Measurements from ENCODE around the gene MESP2.

The MESP2 gene, protein sequence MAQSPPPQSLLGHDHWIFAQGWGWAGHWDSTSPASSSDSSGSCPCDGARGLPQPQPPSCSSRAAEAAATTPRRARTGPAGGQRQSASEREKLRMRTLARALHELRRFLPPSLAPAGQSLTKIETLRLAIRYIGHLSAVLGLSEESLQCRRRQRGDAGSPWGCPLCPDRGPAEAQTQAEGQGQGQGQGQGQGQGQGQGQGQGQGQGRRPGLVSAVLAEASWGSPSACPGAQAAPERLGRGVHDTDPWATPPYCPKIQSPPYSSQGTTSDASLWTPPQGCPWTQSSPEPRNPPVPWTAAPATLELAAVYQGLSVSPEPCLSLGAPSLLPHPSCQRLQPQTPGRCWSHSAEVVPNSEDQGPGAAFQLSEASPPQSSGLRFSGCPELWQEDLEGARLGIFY

DNA sequence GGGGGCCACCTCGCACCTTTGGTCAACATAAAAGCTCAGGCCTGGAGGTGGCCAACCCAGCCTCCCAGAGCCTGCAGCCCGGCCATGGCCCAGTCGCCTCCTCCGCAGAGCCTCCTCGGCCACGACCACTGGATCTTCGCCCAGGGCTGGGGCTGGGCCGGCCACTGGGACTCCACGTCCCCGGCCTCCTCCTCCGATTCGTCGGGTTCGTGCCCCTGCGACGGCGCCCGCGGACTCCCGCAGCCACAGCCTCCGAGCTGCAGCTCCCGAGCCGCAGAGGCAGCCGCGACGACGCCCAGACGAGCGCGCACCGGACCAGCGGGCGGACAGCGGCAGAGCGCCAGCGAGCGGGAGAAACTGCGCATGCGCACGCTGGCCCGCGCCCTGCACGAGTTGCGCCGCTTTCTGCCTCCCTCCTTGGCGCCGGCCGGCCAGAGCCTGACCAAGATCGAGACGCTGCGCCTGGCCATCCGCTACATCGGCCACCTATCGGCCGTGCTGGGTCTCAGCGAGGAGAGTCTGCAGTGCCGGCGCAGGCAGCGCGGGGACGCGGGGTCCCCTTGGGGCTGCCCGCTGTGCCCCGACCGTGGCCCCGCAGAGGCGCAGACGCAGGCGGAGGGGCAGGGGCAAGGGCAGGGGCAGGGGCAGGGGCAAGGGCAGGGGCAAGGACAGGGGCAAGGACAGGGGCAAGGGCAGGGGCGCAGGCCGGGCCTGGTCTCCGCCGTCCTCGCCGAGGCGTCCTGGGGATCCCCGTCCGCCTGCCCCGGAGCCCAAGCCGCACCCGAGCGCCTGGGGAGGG is at the start of gene MESP2:
TSS of gene MESP2 (plus strand) at position 59 of the 799 bp plus-strand sequence. CDS start at position 85, 26 bp downstream.
- no peak for DNase-seq

DNA sequence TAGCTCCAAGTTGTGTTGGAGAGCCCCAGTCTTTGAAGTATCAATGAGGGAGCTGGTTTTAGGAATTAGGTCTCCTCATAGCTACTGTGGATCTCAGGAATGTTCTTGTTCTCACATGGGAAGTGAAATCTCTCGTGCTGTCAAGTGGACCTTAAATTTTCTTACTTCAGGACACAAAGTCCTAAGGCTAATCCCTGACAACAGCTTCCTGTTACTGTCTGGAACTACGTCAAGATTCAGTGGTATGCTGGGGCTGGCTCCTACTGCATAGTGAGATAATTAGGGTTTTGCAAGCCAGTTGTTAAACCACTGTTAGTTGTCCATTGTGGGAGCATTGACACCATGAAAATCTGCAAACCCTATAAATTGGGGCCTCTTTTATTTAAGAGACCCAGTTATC is 47.9 kb upstream of the MESP2 start:
- DNase-seq, result no peak

DNA sequence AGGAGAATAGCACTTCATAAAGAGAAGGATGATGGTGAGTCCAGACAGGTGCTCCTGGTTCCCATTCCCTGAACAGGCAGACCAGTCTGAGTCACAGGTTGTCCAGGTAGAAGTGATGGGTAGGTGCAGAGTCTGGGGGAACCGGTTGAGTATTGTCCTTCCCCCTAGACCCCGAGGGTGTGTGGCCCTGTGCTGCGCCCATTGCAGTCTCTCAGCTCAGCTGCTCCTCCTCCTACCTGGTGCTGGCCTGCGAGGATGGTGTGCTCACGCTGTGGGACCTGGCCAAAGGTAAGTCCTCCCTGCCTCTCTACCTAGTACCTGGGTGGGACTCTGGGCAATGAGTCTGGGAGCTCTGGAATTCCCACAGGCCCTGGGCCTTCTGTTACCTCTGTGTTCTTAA is 44.9 kb upstream of the MESP2 start:
- no peak for DNase-seq

DNA sequence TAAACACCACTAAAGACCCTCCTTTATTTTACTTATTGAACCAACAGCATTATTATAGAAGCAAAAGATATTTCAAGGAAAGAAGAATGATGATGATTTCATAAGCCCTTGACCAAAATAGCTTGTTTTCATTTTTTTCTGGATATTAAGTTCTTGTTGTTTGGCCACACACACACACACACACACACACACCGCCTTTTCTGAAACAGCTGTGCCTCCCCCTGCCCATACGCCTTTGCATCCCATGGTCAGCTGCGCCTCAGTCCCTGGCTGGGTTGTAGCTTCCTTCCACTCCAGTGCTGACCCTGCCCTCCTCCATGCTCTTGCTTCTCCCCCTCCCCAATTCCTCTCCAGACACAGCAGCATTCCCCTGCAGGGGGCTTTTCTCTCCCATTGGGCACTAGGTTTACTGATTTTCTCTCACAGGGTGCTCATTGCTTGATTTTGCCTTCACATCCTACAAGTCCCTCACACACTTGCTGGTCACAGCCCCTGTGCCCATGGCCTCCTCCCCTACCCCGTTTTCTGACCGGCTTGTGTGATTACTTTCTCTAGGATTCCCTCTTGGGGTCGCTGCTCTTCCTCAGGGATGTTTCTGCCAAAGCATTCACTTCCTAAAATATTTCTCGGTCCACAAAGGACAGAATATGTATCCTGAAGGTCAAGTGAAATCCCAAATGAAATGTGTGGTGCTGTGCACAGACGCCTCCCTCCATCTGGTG is 43.5 kb upstream of the MESP2 start:
- DNase-seq, result no peak

DNA sequence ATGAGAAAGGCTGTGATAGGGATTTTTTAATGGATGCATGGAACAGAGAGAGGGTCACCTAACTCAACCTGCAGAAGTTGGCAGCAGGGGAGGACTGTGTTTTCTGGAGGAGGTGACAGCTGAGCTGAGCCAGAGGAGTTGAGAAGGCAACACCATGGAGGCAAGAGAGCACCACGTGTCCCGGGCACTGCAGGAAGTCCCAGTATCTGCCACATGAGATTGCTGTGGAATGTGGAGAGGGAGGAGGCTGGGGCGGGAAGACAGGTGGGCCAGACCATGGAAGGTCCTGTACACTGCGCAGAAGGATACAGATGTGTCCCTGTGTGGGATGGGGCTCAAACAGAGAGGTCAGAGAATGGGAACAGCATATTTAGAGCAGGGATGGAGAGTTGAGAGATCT is 40.4 kb upstream of the MESP2 start:
- DNase-seq, result no peak

DNA sequence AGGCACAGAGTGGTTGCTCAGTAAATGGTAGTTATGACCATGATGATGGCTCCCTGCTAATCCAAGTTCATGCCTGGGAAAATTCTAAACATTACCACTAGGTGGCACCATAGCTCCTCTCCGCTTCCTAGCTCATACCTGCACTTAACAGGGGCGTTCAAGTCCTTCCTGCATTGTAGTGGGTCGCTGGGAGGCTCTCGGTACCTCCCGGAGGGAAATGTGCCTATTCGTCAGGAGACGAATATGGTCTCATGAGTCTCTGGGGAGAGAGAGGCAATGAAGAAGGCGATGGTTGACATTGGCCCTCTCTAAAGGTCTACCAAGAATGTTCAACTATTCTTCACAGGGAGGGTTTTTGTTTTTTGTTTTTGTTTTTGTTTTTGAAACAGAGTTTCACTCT is 36.0 kb upstream of the MESP2 start:
- peak; percentile 30 for DNase-seq

DNA sequence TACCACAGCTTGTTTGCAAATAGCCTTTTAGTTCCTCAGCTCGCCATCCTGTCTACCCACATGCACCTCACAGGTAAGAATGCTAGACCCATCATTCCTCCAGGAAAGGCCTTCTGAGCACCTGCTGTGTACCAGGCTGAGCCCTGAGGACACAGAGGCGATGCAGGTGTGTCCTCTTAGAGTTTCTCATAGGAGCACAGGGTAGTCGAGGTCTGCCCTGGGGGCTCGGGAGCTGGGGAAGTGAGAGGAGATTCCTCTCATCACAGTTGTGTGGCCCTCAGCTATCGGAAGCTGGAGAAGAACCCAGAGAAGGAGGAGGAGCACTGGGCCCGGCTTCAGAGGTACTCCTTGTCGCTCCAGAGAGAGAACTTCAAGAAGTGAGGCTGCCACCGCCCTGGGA is 33.1 kb upstream of the MESP2 start:
- DNase-seq, result no peak

DNA sequence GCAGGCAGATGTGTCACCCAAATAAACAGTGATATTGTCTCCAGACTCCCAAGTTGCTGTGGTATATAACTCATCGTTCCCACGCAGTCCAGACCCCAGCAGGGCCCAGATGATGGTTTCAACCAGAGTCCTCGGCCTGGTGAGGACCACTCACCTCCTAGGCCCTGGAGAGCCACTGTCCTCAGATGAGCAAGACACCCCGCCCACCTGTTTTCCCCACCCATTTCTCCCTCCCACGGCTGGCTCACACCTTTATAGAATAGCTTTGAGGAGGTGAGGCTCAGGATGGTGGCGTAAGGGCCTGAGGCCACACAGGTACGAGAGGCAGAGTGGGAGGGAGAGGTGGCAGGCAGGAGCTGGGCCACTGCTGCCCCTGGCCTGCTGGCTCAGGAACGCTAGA is 32.5 kb upstream of the MESP2 start:
- DNase-seq, result no peak

DNA sequence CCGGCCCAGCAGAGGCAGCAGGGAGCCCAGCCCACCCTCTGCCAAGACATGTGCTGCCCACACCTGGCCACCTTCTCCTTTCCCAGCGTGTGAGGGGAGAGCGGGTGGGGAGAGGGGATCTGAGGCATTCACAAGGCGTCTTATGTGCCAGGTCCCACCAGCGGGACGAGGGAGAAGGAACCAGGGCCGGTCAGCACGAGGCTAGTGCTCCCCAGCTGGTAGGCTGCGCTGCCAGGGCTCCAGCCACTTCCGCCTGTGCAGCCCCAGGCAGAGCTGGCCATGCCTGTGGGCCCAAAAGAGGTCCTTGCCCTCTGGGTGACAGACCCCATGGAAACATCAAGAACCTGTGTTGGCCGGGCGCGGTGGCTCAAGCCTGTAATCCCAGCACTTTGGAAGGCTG is 31.0 kb upstream of the MESP2 start:
- DNase-seq, result no peak

DNA sequence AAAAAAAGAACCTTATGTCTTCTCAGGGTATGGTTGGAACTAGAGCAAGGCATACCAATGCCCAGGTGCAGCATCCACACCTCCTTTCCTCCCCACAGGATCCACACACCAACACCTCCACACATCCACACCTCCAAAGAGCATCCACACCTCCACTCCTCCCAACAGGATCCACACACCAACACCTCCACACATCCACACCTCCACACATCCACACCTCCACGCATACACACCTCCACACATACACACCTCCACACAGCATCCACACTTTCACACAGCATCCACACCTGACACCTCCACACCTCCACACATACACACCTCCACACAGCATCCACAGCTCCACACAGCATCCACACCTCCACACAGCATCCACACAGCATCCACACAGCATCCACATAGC is 30.4 kb upstream of the MESP2 start:
- no peak for DNase-seq

DNA sequence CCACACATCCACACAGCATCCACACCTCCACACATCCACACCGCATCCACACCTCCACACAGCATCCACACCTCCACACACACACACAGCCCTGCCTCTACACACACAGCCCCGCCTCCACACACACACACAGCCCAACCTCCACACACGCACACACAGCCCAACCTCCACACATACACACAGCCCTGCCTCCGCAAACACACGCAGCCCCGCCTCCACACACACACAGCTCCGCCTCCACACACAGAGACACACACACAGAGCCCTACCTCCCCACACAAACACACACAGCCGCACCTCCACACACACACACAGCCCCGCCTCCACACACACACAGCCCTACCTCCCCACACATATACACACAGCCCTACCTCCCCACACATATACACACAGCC is 29.7 kb upstream of the MESP2 start:
- DNase-seq, result no peak

DNA sequence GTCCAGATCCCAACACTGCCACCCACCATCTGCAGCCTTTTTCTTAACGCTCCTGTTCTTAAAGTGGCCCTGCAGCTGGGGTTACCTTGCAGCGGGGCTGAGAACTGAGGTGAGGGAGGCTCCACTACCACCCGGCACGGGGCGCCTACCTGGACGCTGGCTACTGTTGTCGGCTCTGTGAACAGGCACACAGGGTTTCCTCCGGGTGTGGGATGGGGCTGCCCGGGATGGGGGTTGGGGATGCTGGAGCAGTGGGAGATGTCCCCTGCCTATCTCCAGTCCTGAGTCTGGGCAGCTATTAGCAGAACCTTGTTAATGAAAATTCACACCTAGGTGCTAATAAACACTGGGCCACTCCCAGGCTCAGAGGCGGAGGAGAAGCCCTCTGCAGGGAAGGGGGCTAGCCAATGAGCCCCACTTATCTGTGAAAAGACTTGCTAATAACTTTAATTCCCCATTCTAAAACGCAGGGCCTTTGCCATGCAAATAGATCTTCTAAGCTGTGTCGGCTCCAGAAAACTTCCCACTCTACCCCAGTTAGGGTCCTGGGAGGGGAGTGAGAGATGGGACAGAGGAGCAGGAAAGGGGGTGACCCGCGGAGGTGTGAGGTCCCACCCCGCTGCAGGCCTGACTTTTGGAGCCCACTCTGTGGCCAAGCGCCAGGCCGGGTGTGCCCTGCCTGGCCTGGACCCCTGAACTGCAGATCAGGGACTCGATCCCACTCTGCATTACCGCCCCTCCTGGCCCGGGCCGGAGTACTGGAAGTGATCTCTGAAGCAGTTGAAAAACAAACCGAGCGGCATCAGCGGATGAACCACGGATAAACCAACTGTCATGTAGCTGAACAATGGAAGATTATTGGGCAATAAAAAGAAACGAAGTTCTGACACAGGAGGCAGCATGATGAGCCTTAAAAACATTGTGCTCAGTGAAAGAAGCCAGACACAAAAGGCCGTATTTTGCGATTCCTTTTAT is 28.1 kb upstream of the MESP2 start:
- DNase-seq, result no peak

DNA sequence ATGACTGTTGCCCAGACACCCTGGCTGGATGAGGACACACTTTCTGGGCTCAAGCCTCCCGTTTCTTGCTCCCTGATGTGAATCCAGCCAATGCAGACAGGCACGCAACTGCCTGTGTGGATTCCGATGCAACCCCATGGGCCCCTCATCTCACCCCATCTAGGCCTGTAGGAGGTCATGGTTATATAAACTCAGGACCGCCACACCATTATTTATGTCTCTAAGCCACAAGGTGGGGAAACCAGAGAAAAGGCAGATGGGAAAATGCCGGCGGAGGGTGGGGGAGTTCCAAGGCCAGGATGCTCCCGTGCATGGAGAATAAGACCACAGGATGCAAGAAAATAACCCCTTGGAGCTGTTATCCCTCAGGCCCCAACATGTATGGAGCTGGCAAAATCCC is 27.1 kb upstream of the MESP2 start:
- DNase-seq, result no peak

DNA sequence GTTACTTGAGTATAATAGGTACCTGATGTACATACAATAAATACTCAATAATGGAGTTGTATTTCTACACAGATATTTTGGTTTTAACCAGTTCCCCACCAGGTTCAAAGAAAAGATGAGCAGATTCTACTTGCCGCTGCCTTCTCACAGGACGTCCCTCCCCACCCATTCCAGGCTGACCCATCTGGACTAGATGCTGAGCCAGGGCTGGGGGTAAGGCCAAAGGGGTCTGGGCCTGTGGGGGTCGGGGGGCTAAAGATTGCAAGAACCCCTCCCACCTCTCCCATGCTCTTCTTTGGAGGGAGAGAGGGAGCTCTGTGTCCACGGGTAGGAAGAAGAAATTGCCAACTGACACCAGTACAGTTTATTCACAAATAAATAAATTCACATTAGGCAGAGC is 26.6 kb upstream of the MESP2 start:
- DNase-seq, result no peak

DNA sequence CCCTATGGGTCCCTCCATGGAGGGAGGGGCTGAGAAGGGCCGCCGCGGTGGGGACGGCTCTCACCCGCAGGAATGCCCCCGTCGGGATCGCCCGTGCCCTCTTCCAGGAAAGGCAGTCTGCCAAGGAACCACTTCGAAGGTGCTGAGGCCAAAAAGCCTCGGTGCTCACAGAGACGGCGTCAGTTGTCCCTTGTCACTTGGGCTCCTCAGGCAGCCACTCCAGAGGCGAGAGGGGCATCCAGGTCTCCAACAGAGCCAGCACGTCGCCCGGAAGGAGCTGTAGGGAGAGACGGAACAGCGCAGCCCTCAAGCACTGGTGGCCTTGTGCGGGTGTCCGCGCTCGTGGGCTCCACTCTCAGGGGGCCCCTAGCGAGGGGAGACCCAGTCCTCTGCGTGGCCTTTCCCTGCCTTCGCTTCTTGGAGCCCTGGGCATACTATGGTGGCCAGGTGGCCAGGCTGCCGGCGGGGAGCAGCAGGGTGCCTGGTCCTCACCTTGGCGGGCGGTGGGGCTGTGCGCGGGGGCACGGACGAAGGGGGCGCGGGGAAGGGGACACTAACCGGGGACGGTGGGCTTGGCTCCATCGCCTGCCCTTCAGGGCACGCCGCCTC is 26.1 kb upstream of the MESP2 start:
- DNase-seq, result peak; percentile 12

DNA sequence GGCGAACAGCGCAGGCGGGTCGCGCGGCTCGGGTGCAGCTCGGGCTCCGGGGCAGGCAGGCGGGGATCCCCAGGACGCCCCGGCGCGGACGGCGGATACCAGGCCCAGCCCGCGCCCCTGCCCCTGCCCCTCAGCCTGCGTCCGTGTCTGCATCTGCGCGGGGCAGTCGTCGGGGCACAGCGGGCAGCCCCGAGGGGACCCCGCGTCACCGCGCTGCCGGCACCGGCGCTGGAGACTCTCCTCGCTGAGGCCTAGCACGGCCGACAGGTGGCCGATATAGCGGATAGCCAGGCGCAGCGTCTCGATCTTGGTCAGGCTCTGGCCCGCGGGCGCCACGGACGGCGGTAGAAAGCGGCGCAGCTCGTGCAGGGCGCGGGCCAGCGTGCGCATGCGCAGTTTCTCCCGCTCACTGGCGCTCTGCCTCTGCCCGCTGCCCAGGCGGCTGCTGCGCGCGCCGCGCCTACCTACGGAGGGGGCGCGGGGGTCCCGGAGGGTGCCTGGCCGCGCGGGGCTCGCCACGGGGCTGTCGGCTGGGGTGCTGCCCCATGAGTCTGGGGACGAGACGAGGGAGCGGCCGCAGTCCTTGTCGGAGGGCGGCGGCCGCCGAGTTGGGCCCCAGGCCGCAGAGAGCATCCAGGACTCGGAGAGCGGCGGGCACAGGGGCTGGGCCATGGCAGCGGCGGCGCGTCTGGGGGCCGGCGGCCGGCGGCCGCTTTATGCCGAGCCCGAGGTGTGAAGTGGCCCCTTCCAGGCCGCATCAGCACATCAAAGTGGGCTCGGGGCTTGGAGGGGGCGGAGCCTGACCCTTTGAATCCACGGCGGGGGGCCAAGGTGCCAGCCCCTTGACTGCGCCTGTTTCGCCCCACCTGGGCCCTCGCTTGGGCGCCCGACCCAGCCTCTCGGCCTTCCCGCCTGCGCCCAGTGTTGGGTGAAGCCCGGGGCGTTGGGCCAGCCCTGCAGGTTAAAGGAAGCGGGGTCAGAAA is 25.3 kb upstream of the MESP2 start, which contains the start of gene MESP1:
TSS of gene MESP1 (minus strand) at position 690 of the 983 bp plus-strand sequence. CDS start at position 672, 18 bp downstream.
- DNase-seq, result peak; percentile 36

DNA sequence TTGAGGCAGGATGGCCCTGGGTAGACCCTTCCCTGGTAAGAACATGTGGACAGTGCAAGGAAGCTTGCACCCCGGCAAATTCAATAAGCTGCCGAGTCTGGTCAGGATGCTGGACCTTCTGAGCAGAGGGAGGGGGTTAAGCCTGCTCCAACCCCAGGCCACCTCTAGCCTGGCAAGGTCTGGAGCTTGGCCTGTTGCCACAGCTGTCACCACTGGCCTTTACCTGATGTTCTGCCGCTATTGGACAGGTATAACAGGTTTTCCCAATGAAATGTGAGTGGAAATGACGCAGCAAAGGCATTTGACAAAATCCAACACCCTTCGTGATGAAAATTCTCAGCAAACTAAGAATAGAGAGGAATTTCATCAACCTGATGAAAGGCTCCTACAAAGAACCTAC is 24.4 kb upstream of the MESP2 start:
- no peak for DNase-seq

DNA sequence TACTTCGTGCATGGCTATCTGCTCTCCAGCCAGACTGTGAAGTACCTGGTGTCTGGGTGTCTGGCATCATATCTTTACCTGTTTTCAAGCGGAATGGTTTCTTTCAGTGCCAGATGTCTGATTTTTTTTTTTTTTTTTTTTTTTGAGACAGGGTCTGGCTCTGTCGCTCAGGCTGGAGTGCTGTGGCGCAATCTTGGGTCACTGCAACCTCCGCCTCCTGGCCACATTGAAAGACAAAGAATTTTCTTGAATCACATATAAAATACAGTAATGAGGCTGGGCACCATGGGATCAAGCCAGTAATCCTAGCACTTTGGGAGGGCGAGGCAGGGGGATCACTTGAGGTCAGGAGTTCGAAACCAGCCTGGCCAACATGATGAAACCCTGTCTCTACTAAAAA is 22.3 kb upstream of the MESP2 start:
- no peak for DNase-seq

DNA sequence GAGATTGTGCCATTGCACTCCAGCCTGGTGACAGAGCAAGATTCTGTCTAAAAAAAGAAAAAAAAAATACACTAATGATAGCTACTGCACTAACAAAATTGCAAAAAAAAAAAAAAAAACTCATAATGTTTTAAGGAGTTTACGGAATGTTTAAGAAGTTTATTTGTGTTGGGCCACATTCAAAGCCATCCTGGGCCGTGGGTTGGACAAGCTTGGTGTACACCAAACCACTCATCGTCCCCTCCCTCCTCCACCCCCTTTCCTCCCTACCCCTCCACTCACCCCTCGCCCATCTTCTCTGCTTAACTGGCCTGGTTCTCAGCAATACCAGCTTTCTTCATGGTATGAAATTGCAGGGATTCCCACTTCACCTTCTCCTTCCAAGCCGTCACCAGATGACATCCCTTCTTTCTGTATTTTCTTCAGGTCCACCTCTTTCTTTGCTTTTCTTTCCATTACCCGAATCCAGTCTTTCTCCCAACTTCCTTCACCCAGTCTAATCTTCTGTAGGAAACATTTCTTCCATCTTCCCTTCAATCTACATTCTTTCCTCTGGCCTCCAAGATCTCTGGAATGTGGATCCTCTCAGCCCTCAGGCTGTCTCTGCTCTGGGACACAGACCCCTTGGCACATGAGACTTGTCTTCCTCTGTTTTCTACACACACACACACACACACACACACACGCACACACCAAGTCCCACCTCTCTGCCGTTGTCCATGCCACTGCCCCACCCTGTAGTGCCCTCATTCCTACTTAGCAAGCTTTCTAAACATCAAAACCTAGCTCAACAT is 21.6 kb upstream of the MESP2 start:
- DNase-seq, result no peak

DNA sequence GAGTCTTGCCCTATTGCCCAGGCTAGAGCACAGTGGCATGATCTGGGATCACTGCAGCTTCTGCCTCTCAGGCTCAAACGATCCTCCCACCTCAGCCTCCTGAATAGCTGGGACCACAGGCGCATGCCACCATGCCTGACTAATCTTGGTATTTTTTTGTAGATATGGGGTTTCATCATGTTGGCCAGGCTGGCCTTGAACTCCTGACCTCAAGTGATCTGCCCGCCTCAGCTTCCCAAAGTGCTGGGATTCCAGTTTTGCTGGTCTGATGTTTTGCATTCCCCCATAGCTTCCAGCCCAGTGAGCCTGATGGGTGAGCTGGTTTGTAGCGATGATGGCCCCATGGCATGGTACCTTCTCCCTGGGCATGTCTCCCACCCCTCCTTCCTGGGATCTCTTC is 20.4 kb upstream of the MESP2 start:
- no peak for DNase-seq

Measured in DMS79 (cell line).